HEK293T (cell line): ENCODE results near the gene MCM7.

Experiments used
- CTBP1 ChIP-seq: fragments of 450-650 bp; IDR thresholded peaks from 2 replicates; pipeline ENCODE4 v1.6.1; 2016; ENCODE audit warnings: borderline replicate concordance
- ELF4 ChIP-seq: fragments of 450-650 bp; IDR thresholded peaks from 2 replicates; pipeline ENCODE4 v1.6.1; 2017; ENCODE audit warnings: antibody characterized with exemption
- FOXK2 ChIP-seq: fragments of 450-650 bp; IDR thresholded peaks from 2 replicates; pipeline ENCODE4 v1.6.1; 2016; ENCODE audit warnings: mild to moderate bottlenecking
- FOXM1 ChIP-seq: fragments of 450-650 bp; IDR thresholded peaks from 2 replicates; pipeline ENCODE4 v1.6.1; 2017; ENCODE audit warnings: mild to moderate bottlenecking, borderline replicate concordance
- HDGF ChIP-seq: fragments of 450-650 bp; IDR thresholded peaks from 2 replicates; pipeline ENCODE4 v1.6.1; 2017; ENCODE audit warnings: antibody characterized with exemption, borderline replicate concordance
- SP1 ChIP-seq: fragments of 450-650 bp; IDR thresholded peaks from 2 replicates; pipeline ENCODE4 v1.6.1; 2017
- SUZ12 ChIP-seq: fragments of 450-650 bp; IDR thresholded peaks from 2 replicates; pipeline ENCODE4 v1.6.1; 2016; ENCODE audit warnings: mild to moderate bottlenecking
- TARDBP ChIP-seq: fragments of 450-650 bp; IDR thresholded peaks from 2 replicates; pipeline ENCODE4 v1.6.1; 2016
- TF ChIP-seq, protein P1 (sequence below): fragments of 450-650 bp; IDR thresholded peaks from 2 replicates; pipeline ENCODE4 v1.6.1; 2016

DNA sequence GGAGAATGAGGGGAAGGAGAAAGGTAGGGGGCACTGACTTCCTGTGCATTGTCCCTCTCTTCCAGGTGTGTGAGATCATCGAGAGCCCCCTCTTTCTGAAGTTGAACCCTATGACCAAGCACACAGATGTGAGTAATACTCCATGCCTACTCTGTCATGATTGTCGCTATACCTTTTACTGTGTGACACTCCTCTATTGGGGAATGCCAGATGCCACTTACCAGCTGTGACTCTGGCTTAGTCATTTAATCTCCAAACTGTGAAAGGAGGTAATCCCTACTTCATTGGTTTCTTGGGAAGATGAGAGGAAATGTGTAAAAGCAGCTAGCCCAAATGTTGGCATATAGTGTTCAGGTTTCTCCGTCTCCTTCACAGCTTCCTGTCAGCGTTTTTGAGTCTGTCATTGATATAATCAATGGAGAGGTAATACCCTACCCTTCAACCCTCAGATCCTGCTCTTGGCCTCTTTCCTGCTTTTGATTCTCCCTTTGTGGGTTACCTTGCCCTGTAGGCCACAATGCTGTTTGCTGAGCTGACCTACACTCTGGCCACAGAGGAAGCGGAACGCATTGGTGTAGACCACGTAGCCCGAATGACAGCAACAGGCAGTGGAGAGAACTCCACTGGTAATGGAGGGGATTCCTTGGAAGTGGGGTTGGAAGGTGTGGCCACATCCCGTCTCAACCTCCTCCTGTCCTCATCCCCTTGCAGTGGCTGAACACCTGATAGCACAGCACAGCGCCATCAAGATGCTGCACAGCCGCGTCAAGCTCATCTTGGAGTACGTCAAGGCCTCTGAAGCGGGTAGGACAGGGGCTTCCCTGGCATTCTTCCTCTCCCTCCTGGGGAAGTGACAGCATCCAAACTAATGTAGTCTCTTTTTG, 10.4 kb downstream of the MCM7 start:
- no peak for TF ChIP-seq FOXM1
- TF ChIP-seq, protein P1, sequence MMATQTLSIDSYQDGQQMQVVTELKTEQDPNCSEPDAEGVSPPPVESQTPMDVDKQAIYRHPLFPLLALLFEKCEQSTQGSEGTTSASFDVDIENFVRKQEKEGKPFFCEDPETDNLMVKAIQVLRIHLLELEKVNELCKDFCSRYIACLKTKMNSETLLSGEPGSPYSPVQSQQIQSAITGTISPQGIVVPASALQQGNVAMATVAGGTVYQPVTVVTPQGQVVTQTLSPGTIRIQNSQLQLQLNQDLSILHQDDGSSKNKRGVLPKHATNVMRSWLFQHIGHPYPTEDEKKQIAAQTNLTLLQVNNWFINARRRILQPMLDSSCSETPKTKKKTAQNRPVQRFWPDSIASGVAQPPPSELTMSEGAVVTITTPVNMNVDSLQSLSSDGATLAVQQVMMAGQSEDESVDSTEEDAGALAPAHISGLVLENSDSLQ = no peak
- no peak for TF ChIP-seq SP1
- no peak for TF ChIP-seq HDGF
- TF ChIP-seq TARDBP = no peak
- no peak for TF ChIP-seq SUZ12
- no peak for TF ChIP-seq ELF4
- no peak for TF ChIP-seq CTBP1
- no peak for TF ChIP-seq FOXK2
